Activated CD8-positive, alpha-beta memory T cell treated with anti-CD3 and anti-CD28 coated beads for 48 hours (primary cell): ENCODE results near the gene ZMYND15.
A peak's percentile ranks its signal among the peaks of the same experiment; 100 is the strongest.

Source experiments
- DNase-seq, 3 experiments: peaks; one replicate each; pipeline ENCODE4 v3.0.0-alpha.2; 2020; ENCODE audit warnings: low read depth in 2 of 3, low spot score in 2 of 3

ZMYND15 gene

DNA sequence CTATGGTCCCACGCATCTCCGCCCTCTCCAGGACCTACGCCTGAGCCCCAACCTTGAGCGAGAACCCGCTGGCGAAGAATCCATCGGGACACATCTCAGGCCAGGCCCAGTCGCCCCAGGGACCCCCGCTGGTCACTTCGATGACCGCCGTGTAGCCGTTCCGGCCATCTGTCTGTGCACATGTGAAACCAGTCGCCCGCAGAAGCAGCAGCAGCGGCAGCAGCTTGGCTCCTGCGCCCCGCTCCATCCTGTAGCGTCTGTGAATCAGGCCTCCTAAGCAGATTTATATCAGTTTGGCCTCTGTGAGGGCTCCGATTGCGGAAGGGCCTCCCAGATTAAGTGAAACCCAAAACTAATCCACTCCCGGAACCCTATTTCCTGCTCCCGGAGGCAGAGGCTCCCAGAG is 46.5 kb downstream of the ZMYND15 start, which contains the start of gene VMO1:
VMO1 (minus strand) TSS at position 259 of the 406 bp plus-strand sequence; CDS start at position 247, 12 bp downstream.
- DNase-seq, result no peak

DNA sequence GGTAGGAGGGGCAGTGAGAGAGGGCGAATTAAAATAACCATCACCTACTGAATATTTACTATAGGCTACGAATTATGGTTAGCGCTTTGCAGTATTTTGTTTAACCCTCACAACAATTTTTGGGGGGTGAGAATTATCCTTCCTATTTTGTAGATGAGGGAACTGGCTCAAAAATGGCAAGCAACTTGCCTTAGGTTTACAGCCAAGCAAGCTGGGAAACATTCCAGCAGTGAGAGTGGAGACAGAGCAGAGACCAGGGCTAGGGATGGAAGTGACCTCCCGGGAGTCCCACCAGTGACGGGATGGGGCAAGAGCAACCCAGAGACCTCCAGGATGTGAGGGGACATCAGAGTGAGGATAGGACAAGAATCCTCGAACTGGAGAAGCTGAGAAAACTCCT is 46.9 kb downstream of the ZMYND15 start:
- no peak for DNase-seq

DNA sequence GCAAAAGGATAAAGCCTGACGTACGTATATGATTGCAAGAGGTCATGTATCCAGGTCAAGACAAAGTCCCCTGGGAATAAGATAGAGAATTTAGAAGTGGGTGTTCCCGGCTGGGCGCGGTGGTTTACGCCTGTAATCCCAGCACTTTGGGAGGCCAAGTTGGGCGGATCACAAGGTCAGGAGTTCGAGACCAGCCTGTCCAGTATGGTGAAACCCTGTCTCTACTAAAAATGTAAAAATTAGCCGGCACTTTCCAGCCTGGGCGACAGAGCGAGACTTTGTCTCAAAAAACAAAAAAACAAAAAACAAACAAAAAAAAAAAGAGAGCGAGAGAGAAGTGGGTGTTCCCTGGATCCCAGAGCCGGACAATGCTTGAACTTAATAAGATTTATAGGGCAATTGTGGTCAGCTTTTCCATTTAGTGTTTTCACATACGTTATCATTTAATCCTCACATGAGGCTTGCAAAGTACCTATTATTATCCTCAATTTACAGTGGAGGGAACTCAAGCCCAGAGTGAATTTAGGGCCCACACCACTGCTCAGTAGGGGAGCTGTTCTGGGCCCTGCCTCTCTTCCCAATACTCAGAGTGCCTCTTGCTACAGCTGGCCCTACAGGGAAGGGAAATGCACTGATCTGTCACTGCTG is 48.6 kb downstream of the ZMYND15 start:
- no peak for DNase-seq

DNA sequence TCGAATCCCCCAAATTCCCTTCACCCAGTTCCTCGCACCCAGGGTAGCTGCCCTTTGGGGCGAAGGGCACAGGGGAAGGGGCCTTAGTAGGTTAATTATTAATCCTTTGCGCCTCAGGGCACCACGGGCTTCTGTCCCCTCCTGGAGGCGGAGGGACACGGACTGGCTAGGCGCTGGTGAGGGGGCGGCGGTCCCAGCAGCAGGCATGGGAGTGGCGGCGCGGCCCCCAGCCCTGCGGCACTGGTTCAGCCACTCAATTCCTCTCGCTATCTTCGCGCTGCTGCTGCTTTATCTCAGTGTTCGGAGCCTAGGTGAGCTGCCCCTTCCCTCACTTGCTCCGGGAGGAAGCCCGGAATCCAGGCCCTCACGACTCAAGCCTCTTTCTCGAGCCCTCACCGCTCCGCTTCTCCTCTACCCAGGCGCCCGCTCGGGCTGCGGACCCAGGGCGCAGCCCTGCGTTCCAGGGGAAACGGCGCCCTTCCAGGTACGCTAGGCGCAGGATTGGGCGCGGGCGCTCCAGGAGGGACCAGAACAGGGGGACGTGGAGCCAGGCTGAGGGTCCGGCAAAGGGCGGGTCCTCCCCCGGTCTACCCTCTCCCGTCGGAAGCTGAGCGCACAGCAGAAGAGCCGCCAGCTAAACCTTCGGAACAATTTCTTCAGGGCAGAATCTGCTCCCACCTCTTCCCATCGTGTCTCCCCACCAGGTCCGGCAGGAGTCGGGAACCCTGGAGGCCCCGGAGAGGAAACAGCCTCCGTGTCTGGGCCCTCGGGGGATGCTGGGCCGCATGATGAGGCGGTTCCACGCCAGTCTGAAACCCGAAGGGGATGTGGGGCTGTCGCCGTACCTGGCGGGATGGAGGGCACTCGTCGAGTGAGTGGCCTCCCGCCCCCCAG is 49.4 kb downstream of the ZMYND15 start, which contains the start of gene GLTPD2:
GLTPD2 (plus strand) TSS at position 158 of the 894 bp plus-strand sequence; CDS start at position 206, 48 bp downstream.
- no peak for DNase-seq

DNA sequence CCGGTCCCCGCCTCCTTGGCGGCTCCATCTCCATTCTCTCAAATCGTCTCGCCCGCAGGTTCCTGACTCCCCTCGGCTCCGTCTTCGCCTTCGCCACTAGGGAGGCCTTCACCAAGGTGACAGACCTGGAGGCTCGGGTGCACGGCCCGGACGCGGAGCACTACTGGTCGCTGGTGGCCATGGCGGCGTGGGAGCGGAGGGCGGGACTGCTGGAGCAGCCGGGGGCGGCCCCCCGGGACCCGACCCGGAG is 50.0 kb downstream of the ZMYND15 start:
- DNase-seq, result no peak

DNA sequence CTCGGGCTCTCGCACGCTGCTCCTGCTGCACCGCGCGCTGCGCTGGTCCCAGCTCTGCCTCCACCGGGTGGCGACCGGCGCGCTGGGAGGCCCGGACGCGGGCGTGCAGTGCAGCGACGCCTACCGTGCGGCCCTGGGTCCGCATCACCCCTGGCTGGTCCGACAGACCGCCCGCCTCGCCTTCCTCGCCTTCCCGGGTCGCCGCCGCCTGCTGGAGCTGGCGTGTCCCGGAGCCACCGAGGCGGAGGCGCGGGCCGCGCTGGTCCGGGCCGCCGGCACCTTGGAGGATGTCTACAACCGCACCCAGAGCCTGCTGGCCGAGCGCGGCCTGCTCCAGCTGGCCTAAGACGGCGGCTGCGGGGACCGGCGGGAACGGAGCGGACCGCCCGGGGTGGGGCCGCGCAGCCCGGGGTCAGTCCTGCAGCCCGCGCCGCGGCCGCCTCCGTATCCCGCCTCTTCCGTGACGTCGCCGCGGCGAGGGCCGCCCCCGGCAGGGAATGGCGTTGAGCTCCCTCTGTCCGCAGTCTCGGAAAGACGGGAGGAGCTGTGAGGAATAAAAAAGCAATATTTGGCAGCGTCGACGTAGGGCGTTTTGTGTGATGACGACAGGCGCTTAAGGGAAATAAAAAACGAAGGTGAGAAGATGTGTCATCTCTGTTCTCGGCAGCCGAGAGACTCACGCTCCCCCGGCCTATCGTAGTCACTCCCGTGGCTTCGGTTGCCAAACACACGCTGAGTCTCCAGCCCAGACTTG is 50.5 kb downstream of the ZMYND15 start:
- peak; percentile 52 to 67 (median 67) for DNase-seq

DNA sequence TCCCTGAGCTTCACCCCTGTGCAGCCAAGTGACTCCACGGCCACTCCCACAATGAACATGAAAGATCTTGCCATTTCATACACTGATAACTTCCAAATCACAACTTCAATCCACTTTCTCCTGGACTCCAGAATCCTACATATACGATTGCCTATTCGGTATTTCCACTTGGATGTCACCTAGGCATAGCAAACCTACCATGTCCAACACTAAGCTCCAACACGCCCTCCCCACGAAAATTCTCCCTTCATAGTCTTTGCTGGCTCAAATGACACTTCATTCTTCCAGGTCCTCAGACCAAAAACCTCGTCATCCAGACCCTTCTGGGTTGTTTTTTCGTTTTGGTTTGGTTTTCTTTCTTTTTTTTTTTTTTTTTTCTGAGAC is 51.1 kb downstream of the ZMYND15 start:
- no peak for DNase-seq

DNA sequence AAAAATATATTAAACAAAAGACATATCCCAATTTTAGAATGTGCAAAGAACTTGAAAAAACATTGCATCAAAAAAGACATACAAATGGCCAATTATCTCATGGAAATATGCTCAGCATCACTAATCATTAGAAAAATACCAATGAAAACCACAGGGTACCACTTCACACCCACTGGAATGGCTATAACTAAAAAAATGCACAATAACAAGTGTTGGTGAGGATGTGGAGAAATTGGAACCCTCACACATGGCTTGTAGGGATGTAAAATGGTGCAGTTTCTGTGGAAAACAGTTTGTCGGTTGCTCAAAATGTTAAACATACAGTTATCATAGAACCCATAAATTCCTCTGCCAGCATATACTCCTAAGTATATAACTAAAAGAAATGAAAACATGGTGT is 55.5 kb downstream of the ZMYND15 start:
- DNase-seq, result no peak
